GM23338 (cell line): Measurements from ENCODE around the gene ZNF236. TPM values are rescaled to one million over a fixed set of nuclear protein-coding genes. Genes with fewer than 3 reads are reported as not detected.

Source experiments
- EZH2phosphoT487 ChIP-seq: fragments of 200-600 bp; sonication (generic); IDR thresholded peaks from one replicate; pipeline ENCODE4 v1.8.1; 2018; ENCODE audit warnings: antibody characterized with exemption; ENCODE audit not compliant: unreplicated experiment
- JUNB ChIP-seq: IDR thresholded peaks from one replicate; pipeline ENCODE4 v1.6.1; 2016; ENCODE audit warnings: antibody characterized with exemption; ENCODE audit not compliant: unreplicated experiment
- NANOG ChIP-seq: IDR thresholded peaks from 2 replicates; pipeline ENCODE4 v1.6.1; 2016; ENCODE audit warnings: antibody characterized with exemption, borderline replicate concordance
- POLR2AphosphoS5 ChIP-seq: IDR thresholded peaks from 2 replicates; pipeline ENCODE4 v1.6.1; 2016; ENCODE audit warnings: antibody characterized with exemption, low read depth
- polyA plus RNA-seq: library from polyadenylated mRNA; unstranded; fragments of >200 nt; fragmentation: Nextera tagmentation; extraction: Ambion mirVana; gene quantifications from 2 replicates; pipeline ENCODE4 v1.2.1, GENCODE V29; 2016
- total RNA-seq: library from RNA; depleted of rRNA; stranded (reverse); fragments of >200 nt; shearing (Covaris generic); gene quantifications from 2 replicates; pipeline ENCODE4 v1.2.3, GENCODE V29; 2014
- TF ChIP-seq, protein P1 (sequence below): fragments of 250-450 bp; sonication (Bioruptor Pico); IDR thresholded peaks from 2 replicates; pipeline ENCODE4 v1.5.0; 2020; ENCODE audit warnings: mild to moderate bottlenecking, moderate library complexity
- TF ChIP-seq, protein P2 (sequence below): IDR thresholded peaks from one replicate; pipeline ENCODE4 v1.6.1; 2018; ENCODE audit warnings: antibody characterized with exemption; ENCODE audit not compliant: unreplicated experiment
- TF ChIP-seq, protein P3 (sequence below), 2 experiments: fragments of 200-600 bp in 1 of 2; sonication (generic) in 1 of 2; conservative IDR thresholded peaks; 2 replicates each; pipeline versions ENCODE4 v1.5.1 to v1.6.1; 2016 to 2017; ENCODE audit warnings: antibody characterized with exemption in 2 of 2, low read depth in 2 of 2, mild to moderate bottlenecking in 2 of 2, moderate library complexity in 1 of 2

Gene ZNF236
- total and polyA plus RNA-seq, 2 experiments from 2014 or later: 8.9 to 16.3 TPM

DNA sequence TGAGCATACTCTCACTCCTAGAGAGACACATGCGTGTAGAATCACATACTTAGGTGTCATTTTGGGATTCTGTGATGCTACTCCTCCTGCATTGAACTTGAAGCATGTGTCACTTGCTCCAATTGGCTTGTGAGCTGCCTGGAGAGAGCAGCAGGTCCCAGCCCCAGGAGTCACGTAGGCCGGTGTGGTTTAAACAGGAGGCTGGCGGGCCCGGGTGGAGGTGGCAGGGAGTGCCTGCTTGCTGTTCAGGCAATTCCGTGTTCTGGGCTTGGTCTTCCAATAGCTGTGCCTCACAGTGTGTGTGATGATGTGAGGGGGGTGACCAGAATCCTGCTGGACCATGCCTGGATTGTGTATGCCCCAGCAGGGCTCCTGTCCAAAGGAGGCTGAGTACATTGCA lies 51.0 kb downstream of the ZNF236 start (continued):
- TF ChIP-seq, protein P1, sequence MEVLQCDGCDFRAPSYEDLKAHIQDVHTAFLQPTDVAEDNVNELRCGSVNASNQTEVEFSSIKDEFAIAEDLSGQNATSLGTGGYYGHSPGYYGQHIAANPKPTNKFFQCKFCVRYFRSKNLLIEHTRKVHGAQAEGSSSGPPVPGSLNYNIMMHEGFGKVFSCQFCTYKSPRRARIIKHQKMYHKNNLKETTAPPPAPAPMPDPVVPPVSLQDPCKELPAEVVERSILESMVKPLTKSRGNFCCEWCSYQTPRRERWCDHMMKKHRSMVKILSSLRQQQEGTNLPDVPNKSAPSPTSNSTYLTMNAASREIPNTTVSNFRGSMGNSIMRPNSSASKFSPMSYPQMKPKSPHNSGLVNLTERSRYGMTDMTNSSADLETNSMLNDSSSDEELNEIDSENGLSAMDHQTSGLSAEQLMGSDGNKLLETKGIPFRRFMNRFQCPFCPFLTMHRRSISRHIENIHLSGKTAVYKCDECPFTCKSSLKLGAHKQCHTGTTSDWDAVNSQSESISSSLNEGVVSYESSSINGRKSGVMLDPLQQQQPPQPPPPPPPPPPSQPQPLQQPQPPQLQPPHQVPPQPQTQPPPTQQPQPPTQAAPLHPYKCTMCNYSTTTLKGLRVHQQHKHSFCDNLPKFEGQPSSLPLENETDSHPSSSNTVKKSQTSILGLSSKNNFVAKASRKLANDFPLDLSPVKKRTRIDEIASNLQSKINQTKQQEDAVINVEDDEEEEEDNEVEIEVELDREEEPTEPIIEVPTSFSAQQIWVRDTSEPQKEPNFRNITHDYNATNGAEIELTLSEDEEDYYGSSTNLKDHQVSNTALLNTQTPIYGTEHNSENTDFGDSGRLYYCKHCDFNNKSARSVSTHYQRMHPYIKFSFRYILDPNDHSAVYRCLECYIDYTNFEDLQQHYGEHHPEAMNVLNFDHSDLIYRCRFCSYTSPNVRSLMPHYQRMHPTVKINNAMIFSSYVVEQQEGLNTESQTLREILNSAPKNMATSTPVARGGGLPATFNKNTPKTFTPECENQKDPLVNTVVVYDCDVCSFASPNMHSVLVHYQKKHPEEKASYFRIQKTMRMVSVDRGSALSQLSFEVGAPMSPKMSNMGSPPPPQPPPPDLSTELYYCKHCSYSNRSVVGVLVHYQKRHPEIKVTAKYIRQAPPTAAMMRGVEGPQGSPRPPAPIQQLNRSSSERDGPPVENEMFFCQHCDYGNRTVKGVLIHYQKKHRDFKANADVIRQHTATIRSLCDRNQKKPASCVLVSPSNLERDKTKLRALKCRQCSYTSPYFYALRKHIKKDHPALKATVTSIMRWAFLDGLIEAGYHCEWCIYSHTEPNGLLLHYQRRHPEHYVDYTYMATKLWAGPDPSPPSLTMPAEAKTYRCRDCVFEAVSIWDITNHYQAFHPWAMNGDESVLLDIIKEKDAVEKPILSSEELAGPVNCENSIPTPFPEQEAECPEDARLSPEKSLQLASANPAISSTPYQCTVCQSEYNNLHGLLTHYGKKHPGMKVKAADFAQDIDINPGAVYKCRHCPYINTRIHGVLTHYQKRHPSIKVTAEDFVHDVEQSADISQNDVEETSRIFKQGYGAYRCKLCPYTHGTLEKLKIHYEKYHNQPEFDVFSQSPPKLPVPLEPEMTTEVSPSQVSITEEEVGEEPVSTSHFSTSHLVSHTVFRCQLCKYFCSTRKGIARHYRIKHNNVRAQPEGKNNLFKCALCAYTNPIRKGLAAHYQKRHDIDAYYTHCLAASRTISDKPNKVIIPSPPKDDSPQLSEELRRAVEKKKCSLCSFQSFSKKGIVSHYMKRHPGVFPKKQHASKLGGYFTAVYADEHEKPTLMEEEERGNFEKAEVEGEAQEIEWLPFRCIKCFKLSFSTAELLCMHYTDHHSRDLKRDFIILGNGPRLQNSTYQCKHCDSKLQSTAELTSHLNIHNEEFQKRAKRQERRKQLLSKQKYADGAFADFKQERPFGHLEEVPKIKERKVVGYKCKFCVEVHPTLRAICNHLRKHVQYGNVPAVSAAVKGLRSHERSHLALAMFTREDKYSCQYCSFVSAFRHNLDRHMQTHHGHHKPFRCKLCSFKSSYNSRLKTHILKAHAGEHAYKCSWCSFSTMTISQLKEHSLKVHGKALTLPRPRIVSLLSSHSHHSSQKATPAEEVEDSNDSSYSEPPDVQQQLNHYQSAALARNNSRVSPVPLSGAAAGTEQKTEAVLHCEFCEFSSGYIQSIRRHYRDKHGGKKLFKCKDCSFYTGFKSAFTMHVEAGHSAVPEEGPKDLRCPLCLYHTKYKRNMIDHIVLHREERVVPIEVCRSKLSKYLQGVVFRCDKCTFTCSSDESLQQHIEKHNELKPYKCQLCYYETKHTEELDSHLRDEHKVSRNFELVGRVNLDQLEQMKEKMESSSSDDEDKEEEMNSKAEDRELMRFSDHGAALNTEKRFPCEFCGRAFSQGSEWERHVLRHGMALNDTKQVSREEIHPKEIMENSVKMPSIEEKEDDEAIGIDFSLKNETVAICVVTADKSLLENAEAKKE: no peak
- TF ChIP-seq POLR2AphosphoS5 (no peak), NANOG (no peak), EZH2phosphoT487 (no peak), JUNB (no peak)
- TF ChIP-seq, protein P2, sequence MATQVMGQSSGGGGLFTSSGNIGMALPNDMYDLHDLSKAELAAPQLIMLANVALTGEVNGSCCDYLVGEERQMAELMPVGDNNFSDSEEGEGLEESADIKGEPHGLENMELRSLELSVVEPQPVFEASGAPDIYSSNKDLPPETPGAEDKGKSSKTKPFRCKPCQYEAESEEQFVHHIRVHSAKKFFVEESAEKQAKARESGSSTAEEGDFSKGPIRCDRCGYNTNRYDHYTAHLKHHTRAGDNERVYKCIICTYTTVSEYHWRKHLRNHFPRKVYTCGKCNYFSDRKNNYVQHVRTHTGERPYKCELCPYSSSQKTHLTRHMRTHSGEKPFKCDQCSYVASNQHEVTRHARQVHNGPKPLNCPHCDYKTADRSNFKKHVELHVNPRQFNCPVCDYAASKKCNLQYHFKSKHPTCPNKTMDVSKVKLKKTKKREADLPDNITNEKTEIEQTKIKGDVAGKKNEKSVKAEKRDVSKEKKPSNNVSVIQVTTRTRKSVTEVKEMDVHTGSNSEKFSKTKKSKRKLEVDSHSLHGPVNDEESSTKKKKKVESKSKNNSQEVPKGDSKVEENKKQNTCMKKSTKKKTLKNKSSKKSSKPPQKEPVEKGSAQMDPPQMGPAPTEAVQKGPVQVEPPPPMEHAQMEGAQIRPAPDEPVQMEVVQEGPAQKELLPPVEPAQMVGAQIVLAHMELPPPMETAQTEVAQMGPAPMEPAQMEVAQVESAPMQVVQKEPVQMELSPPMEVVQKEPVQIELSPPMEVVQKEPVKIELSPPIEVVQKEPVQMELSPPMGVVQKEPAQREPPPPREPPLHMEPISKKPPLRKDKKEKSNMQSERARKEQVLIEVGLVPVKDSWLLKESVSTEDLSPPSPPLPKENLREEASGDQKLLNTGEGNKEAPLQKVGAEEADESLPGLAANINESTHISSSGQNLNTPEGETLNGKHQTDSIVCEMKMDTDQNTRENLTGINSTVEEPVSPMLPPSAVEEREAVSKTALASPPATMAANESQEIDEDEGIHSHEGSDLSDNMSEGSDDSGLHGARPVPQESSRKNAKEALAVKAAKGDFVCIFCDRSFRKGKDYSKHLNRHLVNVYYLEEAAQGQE: no peak
- TF ChIP-seq, protein P3, sequence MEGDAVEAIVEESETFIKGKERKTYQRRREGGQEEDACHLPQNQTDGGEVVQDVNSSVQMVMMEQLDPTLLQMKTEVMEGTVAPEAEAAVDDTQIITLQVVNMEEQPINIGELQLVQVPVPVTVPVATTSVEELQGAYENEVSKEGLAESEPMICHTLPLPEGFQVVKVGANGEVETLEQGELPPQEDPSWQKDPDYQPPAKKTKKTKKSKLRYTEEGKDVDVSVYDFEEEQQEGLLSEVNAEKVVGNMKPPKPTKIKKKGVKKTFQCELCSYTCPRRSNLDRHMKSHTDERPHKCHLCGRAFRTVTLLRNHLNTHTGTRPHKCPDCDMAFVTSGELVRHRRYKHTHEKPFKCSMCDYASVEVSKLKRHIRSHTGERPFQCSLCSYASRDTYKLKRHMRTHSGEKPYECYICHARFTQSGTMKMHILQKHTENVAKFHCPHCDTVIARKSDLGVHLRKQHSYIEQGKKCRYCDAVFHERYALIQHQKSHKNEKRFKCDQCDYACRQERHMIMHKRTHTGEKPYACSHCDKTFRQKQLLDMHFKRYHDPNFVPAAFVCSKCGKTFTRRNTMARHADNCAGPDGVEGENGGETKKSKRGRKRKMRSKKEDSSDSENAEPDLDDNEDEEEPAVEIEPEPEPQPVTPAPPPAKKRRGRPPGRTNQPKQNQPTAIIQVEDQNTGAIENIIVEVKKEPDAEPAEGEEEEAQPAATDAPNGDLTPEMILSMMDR (conservative IDR thresholded peaks at IDR 0.05; ENCODE audit: low read depth in 2 of 2): no peak
